ENCODE data around the gene SERINC4.
"Not testable (repeated sequence)": the region's sequence is repeated elsewhere in the genome, so short reads cannot be mapped to it uniquely, and the experiment has no call there.

The SERINC4 gene

GRCh38 chr15:43748376-43748775 is 51.6 kb downstream of the SERINC4 start:
- DNase-seq = no peak

- not testable (repeated sequence) for DNase-seq
Measured at GRCh38 chr15:43746903-43747309, 53.1 kb downstream of the SERINC4 start.

- DNase-seq = peak; percentile 59 to 74 (median 72)
Measured at GRCh38 chr15:43746245-43746902, 53.6 kb downstream of the SERINC4 start, which contains the start of gene PDIA3. Gene PDIA3, plus strand, starts transcription at chr15:43746438. Its CDS starts 102 bp downstream, at chr15:43746540.
